A549 treated with GW870086 at 1 μM for 4 hours (cell line): ENCODE results near the gene KAT8. TPM values are rescaled to one million over a fixed set of nuclear protein-coding genes. Genes with fewer than 3 reads are reported as not detected.

Experiments used
- total RNA-seq: library from RNA; stranded (reverse); fragments of 200-300 nt; extraction: Qiagen RNA extraction; gene quantifications from 5 replicates; pipeline ENCODE4 v1.2.3, GENCODE V29; 2022; ENCODE audit warnings: low read depth

The KAT8 gene
- 41.4 to 47.3 TPM (median 43.6 TPM) in 5 replicates for total RNA-seq

DNA sequence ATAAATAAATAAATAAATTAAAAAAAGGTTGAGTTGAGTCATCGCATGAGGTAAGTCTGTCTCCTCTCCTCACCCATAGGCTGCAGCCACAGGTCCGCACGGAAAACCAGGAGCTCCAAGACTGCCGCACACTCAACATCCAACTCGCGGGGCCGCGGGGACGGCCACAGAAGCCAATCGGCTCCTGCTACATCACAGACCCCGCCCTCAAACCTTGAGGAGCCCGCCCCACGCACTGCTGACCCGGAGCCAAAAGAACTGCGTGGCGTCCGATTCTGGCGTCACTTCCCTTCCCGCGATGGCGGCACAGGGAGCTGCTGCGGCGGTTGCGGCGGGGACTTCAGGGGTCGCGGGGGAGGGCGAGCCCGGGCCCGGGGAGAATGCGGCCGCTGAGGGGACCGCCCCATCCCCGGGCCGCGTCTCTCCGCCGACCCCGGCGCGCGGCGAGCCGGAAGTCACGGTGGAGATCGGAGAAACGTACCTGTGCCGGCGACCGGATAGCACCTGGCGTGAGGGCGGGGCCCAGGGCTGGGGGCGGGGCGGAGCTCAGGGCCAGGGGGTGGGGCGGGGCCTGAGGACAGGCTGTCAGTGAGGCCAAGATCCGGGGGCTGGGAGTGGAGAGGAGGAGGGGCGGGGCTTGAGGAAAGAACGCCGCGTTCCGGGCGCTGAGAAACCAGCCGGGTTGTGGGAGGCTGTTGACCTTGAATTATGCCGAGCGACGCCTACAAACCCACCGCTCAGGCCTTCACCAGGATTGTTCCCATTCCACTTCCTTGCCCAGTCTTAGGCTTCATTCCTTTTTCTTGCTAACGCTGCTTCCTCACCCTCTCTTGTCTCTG, at the start of gene KAT8:
TSS of gene KAT8 (plus strand) at position 281 of the 839 bp plus-strand sequence. CDS start at position 299, 18 bp downstream.

DNA sequence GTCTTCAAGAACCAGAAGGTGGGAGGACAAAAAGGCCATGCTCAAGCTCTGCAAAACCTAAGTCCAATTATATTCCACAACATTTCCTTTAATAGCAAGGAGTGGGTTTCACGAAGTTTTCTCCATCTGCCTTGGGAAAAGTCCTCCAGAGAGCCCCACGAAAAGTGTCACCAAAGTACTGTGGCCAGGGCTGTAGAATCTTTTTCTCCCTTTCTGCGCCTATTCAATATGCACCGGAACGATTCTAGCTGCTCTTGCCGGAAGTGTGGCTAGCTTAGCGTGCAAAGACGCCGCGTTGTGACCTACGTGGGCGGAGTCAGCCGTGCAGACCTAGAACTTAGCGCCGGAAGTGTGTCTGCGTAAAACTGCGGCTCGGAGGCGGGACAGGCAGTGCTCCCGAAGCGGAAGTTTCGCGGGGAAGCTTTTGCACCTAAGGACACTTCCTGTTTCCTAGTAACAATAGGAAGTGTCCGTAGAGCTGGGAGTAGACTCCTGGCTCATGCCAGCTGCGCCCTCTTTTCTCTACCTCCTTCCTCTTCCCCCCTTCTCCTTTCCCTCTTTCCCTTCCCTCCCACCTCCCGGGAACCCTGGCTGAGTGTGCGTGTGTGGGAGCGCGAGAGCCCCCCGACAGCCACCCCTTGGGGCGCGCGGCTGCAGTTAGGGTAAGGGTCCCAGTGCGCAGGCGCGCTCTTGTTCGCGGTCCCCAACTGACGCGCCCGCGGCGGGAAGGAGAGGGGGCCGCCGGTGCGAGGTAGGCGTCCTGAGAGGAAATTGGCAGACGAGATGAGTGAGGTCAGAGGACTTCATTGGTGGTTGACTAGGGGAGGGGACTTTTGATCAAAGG, 43.3 kb upstream of the KAT8 start, which contains the start of the genes ZNF646 and ZNF668:
TSS of gene ZNF646 (plus strand) at position 453 of the 844 bp plus-strand sequence. CDS start 1,903 bp downstream, outside the sequence.
TSS of gene ZNF668 (minus strand) at position 271 of the 844 bp plus-strand sequence. CDS start 9,781 bp downstream, outside the sequence.

GRCh38 chr16:31088459-31089183, 28.8 kb upstream of the KAT8 start, which contains the start of gene PRSS53:
PRSS53 (minus strand) TSS chr16:31088943; CDS start chr16:31088809, 134 bp downstream.

DNA sequence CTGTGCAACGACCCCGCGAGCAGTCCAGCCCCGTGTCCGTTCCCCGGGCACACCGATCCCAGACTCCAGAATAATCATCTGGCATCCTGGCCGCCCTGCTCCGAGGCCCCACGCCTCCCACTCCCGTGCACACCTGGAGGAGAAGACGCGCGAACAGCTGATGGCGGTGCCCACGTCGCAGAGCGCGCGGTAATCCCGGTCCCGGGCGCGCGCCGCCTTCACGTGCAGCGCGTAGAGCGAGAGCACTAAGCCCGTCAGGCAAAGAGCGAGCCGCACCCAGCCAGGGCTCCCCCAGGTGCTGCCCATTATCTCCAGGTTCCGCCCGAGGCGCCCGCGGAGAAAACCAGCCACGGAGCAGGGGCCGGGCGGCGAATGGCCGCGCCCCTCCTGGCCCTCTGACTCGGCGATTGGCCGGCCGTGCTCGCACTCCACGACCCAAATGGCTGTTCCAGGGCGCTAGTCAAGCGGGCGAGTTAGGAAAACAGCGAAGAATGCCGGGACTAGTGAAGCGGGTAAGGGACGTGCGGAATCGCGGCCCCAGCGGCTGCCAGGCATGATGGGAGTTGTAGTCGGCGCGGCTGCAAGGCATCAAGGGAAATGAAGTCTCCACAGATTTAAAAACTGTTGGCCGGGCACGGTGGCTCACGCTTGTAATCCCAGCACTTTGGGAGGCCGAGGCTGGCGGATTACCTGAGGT, 22.9 kb upstream of the KAT8 start, which contains the start of gene VKORC1:
TSS of gene VKORC1 (minus strand) at position 374 of the 697 bp plus-strand sequence. CDS start at position 306, 68 bp downstream.

GRCh38 chr16:31108035-31108793, 9.2 kb upstream of the KAT8 start, which contains the start of gene BCKDK:
BCKDK (plus strand) TSS chr16:31108386; CDS start chr16:31109224, 838 bp downstream.

GRCh38 chr16:31135535-31136286, 18.2 kb downstream of the KAT8 start, which contains the start of gene PRSS8:
PRSS8 (minus strand) TSS chr16:31135727; CDS start chr16:31135498, 229 bp downstream.

DNA sequence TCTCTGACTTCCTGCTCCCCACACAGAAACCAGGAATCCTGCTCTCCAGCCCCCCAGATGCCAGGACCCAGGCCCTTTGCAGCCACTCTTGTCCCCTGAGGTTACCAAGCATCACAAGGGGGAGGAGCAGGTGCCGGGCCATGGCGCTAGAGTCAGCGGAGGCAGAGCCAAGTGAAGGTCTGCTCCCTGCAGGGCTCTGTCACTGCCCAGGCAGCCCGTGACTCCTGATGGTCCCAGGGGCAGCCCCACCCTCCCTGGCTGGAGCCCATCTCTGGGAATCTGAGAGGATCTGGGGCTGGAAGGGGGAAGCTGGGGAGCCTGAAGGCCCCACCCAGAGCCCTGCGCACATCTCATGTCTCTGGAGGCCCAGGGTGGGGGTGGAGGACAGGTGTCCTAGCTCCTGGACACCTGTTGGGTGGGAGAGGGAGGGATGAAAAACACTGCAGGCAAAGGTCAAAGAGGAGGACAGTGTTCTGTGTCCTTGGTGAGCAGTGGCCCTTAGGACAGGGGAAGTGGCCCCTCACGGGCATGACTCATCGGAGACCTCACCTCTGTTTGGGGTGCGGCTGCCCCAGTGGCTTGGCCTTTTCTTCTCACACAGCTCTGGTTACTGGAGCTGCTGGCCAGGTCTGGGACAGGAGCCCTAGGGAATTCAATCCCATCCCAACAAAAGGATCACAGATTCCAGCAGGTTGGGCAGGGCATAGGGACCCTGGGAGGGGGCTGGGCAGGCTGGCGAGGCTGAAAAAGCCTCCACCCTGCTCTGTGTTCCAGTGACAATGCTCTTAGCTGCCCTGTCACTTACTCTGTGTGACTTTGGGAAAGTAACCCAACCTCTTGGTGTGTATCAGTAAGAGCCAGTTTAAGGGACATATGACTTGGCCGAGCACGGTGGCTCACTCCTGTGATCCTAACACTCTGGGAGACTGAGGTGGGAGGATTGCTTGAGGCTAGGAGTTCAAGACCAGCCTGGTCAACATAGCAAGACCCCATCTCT, 32.7 kb downstream of the KAT8 start, which contains the start of gene PRSS36:
TSS of gene PRSS36 (minus strand) at position 173 of the 997 bp plus-strand sequence. CDS start at position 142, 31 bp downstream.

GRCh38 chr16:31179747-31180459, 62.4 kb downstream of the KAT8 start, which contains the start of gene FUS:
FUS (plus strand) TSS chr16:31180139; CDS start chr16:31180215, 76 bp downstream.

Other genes starting within 250 kb of the KAT8 start
- gene BCL7C, start 223.6 kb upstream of the KAT8 start, total RNA-seq: 26.1 to 42.8 TPM (median 37.7 TPM) in 5 replicates
- gene CTF1, start 221.1 kb upstream of the KAT8 start, total RNA-seq: 0.13 to 0.39 TPM (median 0.23 TPM) in 4 of 5 replicates, not detected in the other
- 12.9 to 20.9 TPM (median 19.0 TPM) in 5 replicates for gene FBXL19, start 194.1 kb upstream of the KAT8 start, total RNA-seq
- gene ORAI3, start 168.6 kb upstream of the KAT8 start, total RNA-seq: 10.0 to 14.0 TPM (median 12.7 TPM) in 5 replicates
- 13.9 to 22.3 TPM (median 19.3 TPM) in 5 replicates for gene SETD1A, start 159.9 kb upstream of the KAT8 start, total RNA-seq
- 14.0 to 17.1 TPM (median 14.3 TPM) in 5 replicates for gene HSD3B7, start 132.5 kb upstream of the KAT8 start, total RNA-seq
- gene STX1B, start 107.0 kb upstream of the KAT8 start, total RNA-seq: 1.5 to 2.2 TPM (median 2.0 TPM) in 5 replicates
- 57.2 to 70.6 TPM (median 65.1 TPM) in 5 replicates for gene STX4, start 84.1 kb upstream of the KAT8 start, total RNA-seq
- 12.1 to 21.1 TPM (median 15.1 TPM) in 5 replicates for gene ZNF668, start 43.4 kb upstream of the KAT8 start, total RNA-seq
- 8.4 to 10.9 TPM (median 10.0 TPM) in 5 replicates for gene ZNF646, start 43.2 kb upstream of the KAT8 start, total RNA-seq
- gene PRSS53, start 28.7 kb upstream of the KAT8 start, total RNA-seq: 1.00 to 2.0 TPM (median 1.1 TPM) in 5 replicates
- gene VKORC1, start 22.9 kb upstream of the KAT8 start, total RNA-seq: 105 to 143 TPM (median 141 TPM) in 5 replicates
- 39.1 to 56.9 TPM (median 51.7 TPM) in 5 replicates for gene BCKDK, start 9.3 kb upstream of the KAT8 start, total RNA-seq
- gene PRSS8, start 18.1 kb downstream of the KAT8 start, total RNA-seq: 0.72 to 1.1 TPM (median 0.85 TPM) in 5 replicates
- gene PRSS36, start 32.4 kb downstream of the KAT8 start, total RNA-seq: 0.59 to 1.5 TPM (median 1.1 TPM) in 5 replicates
- gene FUS, start 62.5 kb downstream of the KAT8 start, total RNA-seq: 517 to 557 TPM (median 522 TPM) in 5 replicates
- gene PYCARD, start 85.1 kb downstream of the KAT8 start, total RNA-seq: 31.2 to 47.1 TPM (median 36.9 TPM) in 5 replicates
- gene TRIM72, start 96.5 kb downstream of the KAT8 start, total RNA-seq: 0.02 to 0.08 TPM (median 0.03 TPM) in 5 replicates
- not detected in 5 replicates for gene PYDC1, start 99.5 kb downstream of the KAT8 start, total RNA-seq
- 0.91 to 2.1 TPM (median 1.8 TPM) in 5 replicates for gene ITGAM, start 142.3 kb downstream of the KAT8 start, total RNA-seq
- 1.0 to 2.4 TPM (median 1.3 TPM) in 5 replicates for gene ITGAX, start 237.5 kb downstream of the KAT8 start, total RNA-seq